ENCODE measurements around the gene EDRF1. TPM values are rescaled to one million over a fixed set of nuclear protein-coding genes. Genes with fewer than 3 reads are reported as not detected.

Gene EDRF1
- total and polyA plus RNA-seq, 2 of the 13 experiments (the other 11 are each of a cell fraction or from before 2014, with no cell fraction given): 16.9 to 26.7 TPM

GRCh38 chr10:125683821-125684220, 35.7 kb upstream of the EDRF1 start:
- Histone ChIP-seq H3K36me3 (replicated peaks in 1 of 2; ENCODE audit: control insufficient read depth in 1 of 2, insufficient read depth in 2 of 2, low read length in 2 of 2) (no peaks in the 10 kb centered on the region), H3K9ac (ENCODE audit: insufficient read depth, low read depth, low read length) (no peak overlapping the region), H4K20me1 (ENCODE audit: insufficient read depth, low read length) (no peaks in the 10 kb centered on the region), H3K4me2 (ENCODE audit: low read depth, low read length) (no peak overlapping the region), H3K4me3 (replicated peaks in 1 of 3; ENCODE audit: insufficient read depth in 1 of 3, low read depth in 2 of 3, low read length in 3 of 3) (no peak overlapping the region), H3K4me1 (ENCODE audit: insufficient read depth, low read length) (no peaks in the 10 kb centered on the region), H3K9me3 (ENCODE audit: low read length) (no peaks in the 10 kb centered on the region), H3K79me2 (ENCODE audit: insufficient read depth, low read length) (no peaks in the 10 kb centered on the region), H2AFZ (ENCODE audit: low read length) (no peak overlapping the region), H3K27me3 (ENCODE audit: control insufficient read depth in 1 of 2, insufficient read depth in 2 of 2, low read length in 2 of 2) (peaks cover 1 to 47% of the 10 kb centered on the region in 2 experiments; a peak in 3 of 5 replicates), H3K27ac (ENCODE audit: extremely low read length, insufficient read depth, low read length) (no peak overlapping the region)
- no TSS peak for BruUV-seq (replicated peaks)
- in situ Hi-C loops (cut with HindIII; ENCODE audit: extremely low pct_ligation_motif_present, low pct_unique_long_range_greater_than_20kb): no loop called here
- ATAC-seq (no peak), DNase-seq (ENCODE audit: low spot score) (no peak), FAIRE-seq (no peak)
- ChIA-PET POLR2A (no interaction called here), CTCF (ENCODE audit: low intra/inter-chr PET ratio, low total read pairs) (no interaction called here)
- intact Hi-C loops (cut with micrococcal nuclease; ENCODE audit: unreplicated experiment): no loop called here
- WGBS (ENCODE audit: low lambda C conversion rate): 2% methylated on average over 6 of the region's 7 CpGs
- TF ChIP-seq SSRP1 (CRISPR knock-in tag; IDR thresholded peaks at IDR 0.05): no peak
- TF ChIP-seq SRF (IDR thresholded peaks at IDR 0.05; ENCODE audit: low read depth, low read length): no peak
- no peak for TF ChIP-seq DBP (CRISPR knock-in tag; IDR thresholded peaks at IDR 0.05; ENCODE audit: not compliant biosample characterization)
- no peak for TF ChIP-seq UBTF (CRISPR knock-in tag; IDR thresholded peaks at IDR 0.05)
- no peak for TF ChIP-seq MLXIP (CRISPR knock-in tag; IDR thresholded peaks at IDR 0.05; ENCODE audit: borderline replicate concordance)
- TF ChIP-seq TFE3 (CRISPR knock-in tag; IDR thresholded peaks at IDR 0.05): no peak
- no peak for TF ChIP-seq ZNF841 (CRISPR knock-in tag; IDR thresholded peaks at IDR 0.05; ENCODE audit: borderline replicate concordance)
- no peak for TF ChIP-seq CREM (IDR thresholded peaks at IDR 0.05)
- no peak for TF ChIP-seq CREM (CRISPR knock-in tag; IDR thresholded peaks at IDR 0.05)
- no peak for TF ChIP-seq CSRNP1 (CRISPR knock-in tag; IDR thresholded peaks at IDR 0.05)
- no peak for TF ChIP-seq HNRNPK (IDR thresholded peaks at IDR 0.05; ENCODE audit: low read depth, low read length, poor library complexity, severe bottlenecking)
- no peak for TF ChIP-seq ZNF543 (CRISPR knock-in tag; IDR thresholded peaks at IDR 0.05)
- no peak for TF ChIP-seq ARID2 (CRISPR knock-in tag; IDR thresholded peaks at IDR 0.05; ENCODE audit: borderline replicate concordance)
- no peak for TF ChIP-seq FOXC1 (CRISPR knock-in tag; IDR thresholded peaks at IDR 0.05; ENCODE audit: borderline replicate concordance)
- no peak for TF ChIP-seq KLF12 (CRISPR knock-in tag; IDR thresholded peaks at IDR 0.05; ENCODE audit: borderline replicate concordance)
- TF ChIP-seq ZNF761 (CRISPR knock-in tag; conservative IDR thresholded peaks at IDR 0.05): no peak

Measured in HepG2 (cell line).